CD4-positive, alpha-beta T cell treated with Interleukin-17A for 4 hours (primary cell): ENCODE data around the gene ZNF70.

Experiments
- DNase-seq: peaks from one replicate; pipeline ENCODE4 v3.0.0-alpha.2; 2020; ENCODE audit warnings: mixed read lengths

The ZNF70 gene

GRCh38 chr22:23750714-23751440, at the start of gene ZNF70:
Gene ZNF70 (minus strand): TSS chr22:23751112. CDS start chr22:23745140, 5,972 bp downstream.
- peak; percentile 94 for DNase-seq

- no peak for DNase-seq
Measured at GRCh38 chr22:23796461-23796860, 45.5 kb upstream of the ZNF70 start.

GRCh38 chr22:23793326-23793725, 42.4 kb upstream of the ZNF70 start:
- DNase-seq = no peak

GRCh38 chr22:23791738-23792645, 41.1 kb upstream of the ZNF70 start:
- no peak for DNase-seq

- DNase-seq = no peak
Measured at GRCh38 chr22:23790819-23791737, 40.2 kb upstream of the ZNF70 start.

- no peak for DNase-seq
Measured at GRCh38 chr22:23789638-23790037, 38.7 kb upstream of the ZNF70 start.

GRCh38 chr22:23789121-23789520, 38.2 kb upstream of the ZNF70 start:
- no peak for DNase-seq

- DNase-seq = no peak
Measured at GRCh38 chr22:23787910-23788309, 37.0 kb upstream of the ZNF70 start.

- no peak for DNase-seq
Measured at GRCh38 chr22:23787600-23787896, 36.6 kb upstream of the ZNF70 start.

- peak; percentile 92 for DNase-seq
Measured at GRCh38 chr22:23786752-23787599, 36.1 kb upstream of the ZNF70 start, which contains the start of gene SMARCB1. Gene SMARCB1 (plus strand): TSS chr22:23786966. CDS start chr22:23787170, 204 bp downstream.

GRCh38 chr22:23786261-23786710, 35.4 kb upstream of the ZNF70 start:
- peak; percentile 40 for DNase-seq

- no peak for DNase-seq
Measured at GRCh38 chr22:23784215-23784732, 33.4 kb upstream of the ZNF70 start.

GRCh38 chr22:23783265-23784150, 32.6 kb upstream of the ZNF70 start:
- DNase-seq = no peak

- no peak for DNase-seq
Measured at GRCh38 chr22:23782703-23783102, 31.8 kb upstream of the ZNF70 start.

- DNase-seq = no peak
Measured at GRCh38 chr22:23782252-23782651, 31.3 kb upstream of the ZNF70 start.

GRCh38 chr22:23781511-23782183, 30.7 kb upstream of the ZNF70 start:
- no peak for DNase-seq

GRCh38 chr22:23781065-23781464, 30.2 kb upstream of the ZNF70 start:
- no peak for DNase-seq

GRCh38 chr22:23780146-23780748, 29.3 kb upstream of the ZNF70 start:
- DNase-seq = no peak

GRCh38 chr22:23779731-23780130, 28.8 kb upstream of the ZNF70 start:
- no peak for DNase-seq

GRCh38 chr22:23779083-23779482, 28.2 kb upstream of the ZNF70 start:
- DNase-seq = no peak
